Upper lobe of left lung (tissue), 4 donors: Measurements from ENCODE around the gene NOP9.

Experiments
- POLR2A ChIP-seq, 4 donors: fragments of 450-650 bp; IDR thresholded peaks; one replicate each; pipeline ENCODE4 v1.5.1; 2016 to 2017; ENCODE audit warnings: antibody characterized with exemption in 4 of 4, mild to moderate bottlenecking in 2 of 4
- TF ChIP-seq, protein P1 (sequence below), 6 experiments: fragments of 450-650 bp in 4 of 6; fragments of 200-600 bp in 2 of 6; sonication (generic) in 2 of 6; IDR thresholded peaks; one replicate each; pipeline ENCODE4 v1.5.1; 2016 to 2019; ENCODE audit warnings: antibody characterized with exemption in 6 of 6

- TF ChIP-seq, protein P1, sequence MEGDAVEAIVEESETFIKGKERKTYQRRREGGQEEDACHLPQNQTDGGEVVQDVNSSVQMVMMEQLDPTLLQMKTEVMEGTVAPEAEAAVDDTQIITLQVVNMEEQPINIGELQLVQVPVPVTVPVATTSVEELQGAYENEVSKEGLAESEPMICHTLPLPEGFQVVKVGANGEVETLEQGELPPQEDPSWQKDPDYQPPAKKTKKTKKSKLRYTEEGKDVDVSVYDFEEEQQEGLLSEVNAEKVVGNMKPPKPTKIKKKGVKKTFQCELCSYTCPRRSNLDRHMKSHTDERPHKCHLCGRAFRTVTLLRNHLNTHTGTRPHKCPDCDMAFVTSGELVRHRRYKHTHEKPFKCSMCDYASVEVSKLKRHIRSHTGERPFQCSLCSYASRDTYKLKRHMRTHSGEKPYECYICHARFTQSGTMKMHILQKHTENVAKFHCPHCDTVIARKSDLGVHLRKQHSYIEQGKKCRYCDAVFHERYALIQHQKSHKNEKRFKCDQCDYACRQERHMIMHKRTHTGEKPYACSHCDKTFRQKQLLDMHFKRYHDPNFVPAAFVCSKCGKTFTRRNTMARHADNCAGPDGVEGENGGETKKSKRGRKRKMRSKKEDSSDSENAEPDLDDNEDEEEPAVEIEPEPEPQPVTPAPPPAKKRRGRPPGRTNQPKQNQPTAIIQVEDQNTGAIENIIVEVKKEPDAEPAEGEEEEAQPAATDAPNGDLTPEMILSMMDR (IDR thresholded peaks at IDR 0.05) = no peak
- no peak for TF ChIP-seq POLR2A (IDR thresholded peaks at IDR 0.05)
These were observed 14.3 kb downstream of the NOP9 start for GRCh38 chr14:24313913-24314312.
